Measurements from ENCODE around the gene MPPED2. TPM values are rescaled to one million over a fixed set of nuclear protein-coding genes. Genes with fewer than 3 reads are reported as not detected.
A peak's percentile ranks its signal among the peaks of the same experiment; 100 is the strongest.

Gene MPPED2
- total and polyA plus RNA-seq, 3 donors from 2014 or later: 5.0 to 13.4 (median 13.1) TPM

DNA sequence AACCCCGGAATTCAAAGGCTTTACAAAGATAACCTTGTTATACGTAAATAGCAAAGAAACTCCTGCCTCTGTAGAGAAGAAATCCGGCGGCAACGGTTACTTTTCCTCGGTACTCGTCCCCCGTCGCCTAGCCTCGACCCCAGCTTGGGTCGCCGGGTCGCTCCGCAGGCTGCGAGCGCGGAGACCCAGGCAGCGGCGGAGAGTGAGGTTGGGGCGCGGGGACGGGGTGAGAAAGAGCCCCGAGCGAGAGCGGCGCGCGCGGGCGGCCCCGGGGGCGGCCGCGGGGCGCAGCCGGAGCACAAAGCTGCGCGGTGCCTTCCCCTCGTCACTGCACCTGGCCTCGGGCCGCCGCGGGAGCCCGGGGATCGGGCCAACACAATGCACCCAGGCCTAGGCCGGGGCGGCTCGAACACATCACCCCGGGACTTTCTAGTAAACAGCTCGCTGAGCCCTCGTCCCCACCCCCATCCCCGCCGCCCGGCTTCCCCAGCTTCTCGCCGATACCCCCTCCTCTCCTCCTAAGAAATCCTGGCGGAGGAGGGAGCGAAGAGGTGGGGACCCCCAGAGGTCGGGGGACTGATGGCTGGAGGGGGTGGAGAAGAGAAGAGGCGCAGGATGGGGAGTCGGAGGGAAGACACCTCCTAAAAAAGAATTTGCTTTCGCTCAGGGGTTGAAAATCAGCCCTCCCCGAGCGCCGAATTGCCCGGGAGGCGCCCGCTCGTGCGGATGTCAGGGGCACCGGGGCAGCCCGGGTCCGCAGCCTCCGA, 845 bp downstream of the MPPED2 start:
- H3K4me1 ChIP-seq: peaks cover 4% of the 10 kb centered on the region

DNA sequence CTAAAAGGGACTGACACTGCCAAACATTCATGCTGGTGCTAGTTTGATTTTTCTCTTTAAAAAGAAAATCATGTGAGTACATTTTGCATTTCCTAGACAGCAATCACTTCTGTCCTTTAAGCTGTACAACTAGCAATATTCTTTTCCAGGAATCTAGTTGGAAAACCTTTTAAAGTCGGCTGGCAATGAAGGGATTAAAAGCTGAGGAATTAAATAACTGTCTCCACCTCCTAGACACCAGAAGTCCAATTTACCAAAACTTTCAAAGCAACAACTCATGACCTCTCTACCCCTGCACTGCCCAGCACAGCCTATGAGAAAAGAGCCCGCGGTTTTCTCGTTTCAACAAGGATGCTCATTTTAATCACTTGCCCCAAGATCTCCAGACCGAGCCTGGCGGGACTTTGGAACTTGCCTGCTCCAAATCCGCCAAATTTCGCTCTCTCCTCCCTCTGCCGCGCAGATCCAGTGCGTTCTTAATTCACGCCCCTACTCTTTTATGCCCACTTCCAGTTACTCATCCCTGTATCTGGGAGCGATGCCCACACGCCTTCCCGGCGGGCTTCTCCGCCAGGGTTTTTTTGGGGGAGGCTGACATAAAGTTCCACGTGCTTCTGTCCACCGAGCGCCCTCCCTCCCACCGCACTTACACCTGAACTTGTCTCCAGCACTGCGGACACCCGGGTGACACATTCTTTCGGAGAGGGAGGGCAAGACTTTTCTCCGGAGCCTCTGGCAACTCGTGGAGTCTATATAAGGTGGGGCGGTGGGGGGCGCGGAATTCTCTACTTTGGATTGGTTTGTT, 2.5 kb downstream of the MPPED2 start:
- no peak for TF ChIP-seq POLR2A (IDR thresholded peaks at IDR 0.05)
- TF ChIP-seq, protein P1, sequence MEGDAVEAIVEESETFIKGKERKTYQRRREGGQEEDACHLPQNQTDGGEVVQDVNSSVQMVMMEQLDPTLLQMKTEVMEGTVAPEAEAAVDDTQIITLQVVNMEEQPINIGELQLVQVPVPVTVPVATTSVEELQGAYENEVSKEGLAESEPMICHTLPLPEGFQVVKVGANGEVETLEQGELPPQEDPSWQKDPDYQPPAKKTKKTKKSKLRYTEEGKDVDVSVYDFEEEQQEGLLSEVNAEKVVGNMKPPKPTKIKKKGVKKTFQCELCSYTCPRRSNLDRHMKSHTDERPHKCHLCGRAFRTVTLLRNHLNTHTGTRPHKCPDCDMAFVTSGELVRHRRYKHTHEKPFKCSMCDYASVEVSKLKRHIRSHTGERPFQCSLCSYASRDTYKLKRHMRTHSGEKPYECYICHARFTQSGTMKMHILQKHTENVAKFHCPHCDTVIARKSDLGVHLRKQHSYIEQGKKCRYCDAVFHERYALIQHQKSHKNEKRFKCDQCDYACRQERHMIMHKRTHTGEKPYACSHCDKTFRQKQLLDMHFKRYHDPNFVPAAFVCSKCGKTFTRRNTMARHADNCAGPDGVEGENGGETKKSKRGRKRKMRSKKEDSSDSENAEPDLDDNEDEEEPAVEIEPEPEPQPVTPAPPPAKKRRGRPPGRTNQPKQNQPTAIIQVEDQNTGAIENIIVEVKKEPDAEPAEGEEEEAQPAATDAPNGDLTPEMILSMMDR (IDR thresholded peaks at IDR 0.05): no peak
- Histone ChIP-seq H3K27ac (no peak overlapping the region), H3K27me3 (no peaks in the 10 kb centered on the region), H3K36me3 (ENCODE audit: low read depth, missing control alignments) (no peaks in the 10 kb centered on the region), H3K4me3 (peak overlapping the region; percentile 69 to 76), H3K4me1 (peaks cover 4% of the 10 kb centered on the region), H3K9me3 (no peaks in the 10 kb centered on the region)
- WGBS, 2 donors: 16% methylated on average over 28 to 29 of the region's 29 CpGs
- peak; percentile 31 for DNase-seq
- intact Hi-C loops (cut with DNase I; ENCODE audit: low total_unique reads): no loop called here

More for the DNA sequence above, 845 bp downstream of the MPPED2 start:
- 0% methylated on average over 20 to 71 of the region's 74 CpGs for WGBS, 2 donors
- H3K4me3 ChIP-seq: peak overlapping the region; percentile 69 to 76
- no peaks in the 10 kb centered on the region for H3K27me3 ChIP-seq
- no peaks in the 10 kb centered on the region for H3K36me3 ChIP-seq (ENCODE audit: low read depth, missing control alignments)
- peak overlapping the region; percentile 74 to 82 for H3K27ac ChIP-seq
- H3K9me3 ChIP-seq: no peaks in the 10 kb centered on the region
- intact Hi-C loops (cut with DNase I; ENCODE audit: low total_unique reads): no loop called here
- no peak for TF ChIP-seq POLR2A (IDR thresholded peaks at IDR 0.05)
- TF ChIP-seq, protein P1 (IDR thresholded peaks at IDR 0.05): no peak
- peak; percentile 40 for DNase-seq

DNA sequence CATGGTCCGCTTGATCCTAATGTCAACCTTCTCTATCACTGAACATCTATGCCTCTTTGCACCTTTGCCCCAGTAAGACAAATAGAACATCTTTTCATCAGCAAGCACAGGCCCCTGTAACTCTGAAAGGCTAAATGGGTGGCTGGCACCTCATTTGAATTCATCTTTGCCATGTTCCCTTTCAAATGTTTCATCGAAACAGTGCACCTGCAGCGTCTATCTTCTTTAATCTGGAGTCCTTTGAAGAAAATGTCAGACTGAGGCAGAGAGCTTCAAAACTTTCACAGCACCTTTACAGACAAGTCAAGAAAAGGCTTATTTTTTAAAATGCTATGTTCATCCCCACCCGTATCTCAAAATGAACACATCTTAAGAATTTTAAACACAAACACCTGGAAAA, 3.4 kb downstream of the MPPED2 start:
- H3K27ac ChIP-seq: no peak overlapping the region
- H3K9me3 ChIP-seq: no peaks in the 10 kb centered on the region
- TF ChIP-seq POLR2A (IDR thresholded peaks at IDR 0.05): no peak
- TF ChIP-seq, protein P1 (IDR thresholded peaks at IDR 0.05): no peak
- DNase-seq: no peak
- 87 to 92% methylated on average over 4 of the region's 4 CpGs for WGBS, 2 donors
- peaks cover 4% of the 10 kb centered on the region for H3K4me1 ChIP-seq
- H3K27me3 ChIP-seq: no peaks in the 10 kb centered on the region
- H3K4me3 ChIP-seq: no peak overlapping the region
- intact Hi-C loops (cut with DNase I; ENCODE audit: low total_unique reads): no loop called here
- H3K36me3 ChIP-seq (ENCODE audit: low read depth, missing control alignments): no peaks in the 10 kb centered on the region

DNA sequence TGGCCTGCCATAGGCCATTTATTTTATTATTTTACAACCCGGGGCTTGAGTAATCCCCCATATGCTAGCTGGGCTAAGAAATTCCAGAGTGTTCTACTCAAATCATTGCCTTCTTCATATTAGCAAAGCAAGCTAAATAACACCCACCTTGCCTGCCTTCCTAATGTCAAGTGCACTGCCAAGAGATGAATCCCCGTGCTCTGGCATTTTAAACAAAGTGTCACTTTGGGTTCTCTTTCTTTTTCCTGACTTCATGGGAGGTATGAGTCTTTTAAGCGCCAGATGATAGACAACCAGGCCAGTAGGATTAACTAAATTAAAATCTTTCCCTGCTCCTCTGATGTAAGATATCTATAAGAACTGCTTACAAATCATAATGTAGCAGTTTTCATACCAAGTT, 4.5 kb downstream of the MPPED2 start:
- no peak overlapping the region for H3K27ac ChIP-seq
- intact Hi-C loops (cut with DNase I; ENCODE audit: low total_unique reads): no loop called here
- WGBS, 2 donors: 81 to 84% methylated on average over 3 of the region's 3 CpGs
- TF ChIP-seq POLR2A (IDR thresholded peaks at IDR 0.05): no peak
- TF ChIP-seq, protein P1 (IDR thresholded peaks at IDR 0.05): no peak
- H3K4me1 ChIP-seq: peaks cover 4% of the 10 kb centered on the region
- no peaks in the 10 kb centered on the region for H3K36me3 ChIP-seq (ENCODE audit: low read depth, missing control alignments)
- H3K9me3 ChIP-seq: no peaks in the 10 kb centered on the region
- no peak for DNase-seq
- no peaks in the 10 kb centered on the region for H3K27me3 ChIP-seq
- no peak overlapping the region for H3K4me3 ChIP-seq
